ENCODE results near the gene LRRC7. TPM values are rescaled to one million over a fixed set of nuclear protein-coding genes. Genes with fewer than 3 reads are reported as not detected.

LRRC7 gene
- total RNA-seq, 4 donors from 2014 or later, result 0.12 to 0.32 TPM; not detected in 2

DNA sequence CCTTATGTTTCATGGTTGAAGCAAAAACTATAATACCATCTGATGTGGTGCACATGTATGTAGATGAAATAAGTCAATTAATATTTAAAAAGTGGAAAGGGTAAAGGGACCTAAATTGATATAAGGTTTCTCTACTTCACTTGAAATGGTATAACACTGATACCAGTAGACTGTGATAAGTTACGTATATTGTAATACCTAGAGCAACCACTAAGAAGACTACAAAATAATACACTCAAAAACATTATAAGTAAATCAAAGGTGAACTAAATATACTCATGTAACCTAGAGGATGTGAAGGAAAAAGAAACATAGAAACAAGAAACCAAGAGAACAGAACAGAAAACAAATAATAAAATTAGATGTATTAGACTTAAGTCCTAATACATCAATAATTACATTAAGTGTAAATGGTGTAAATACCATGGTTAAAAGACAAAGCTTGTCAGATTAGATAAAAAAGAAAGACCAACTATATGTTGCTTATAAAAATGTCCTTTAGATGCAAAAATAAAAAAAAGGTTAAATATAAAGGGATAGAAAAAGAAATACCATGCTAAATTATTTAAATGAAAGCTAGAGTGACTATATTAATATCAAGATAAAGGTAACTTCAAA is 118.8 kb downstream of the LRRC7 start:
- TF ChIP-seq, protein P1, sequence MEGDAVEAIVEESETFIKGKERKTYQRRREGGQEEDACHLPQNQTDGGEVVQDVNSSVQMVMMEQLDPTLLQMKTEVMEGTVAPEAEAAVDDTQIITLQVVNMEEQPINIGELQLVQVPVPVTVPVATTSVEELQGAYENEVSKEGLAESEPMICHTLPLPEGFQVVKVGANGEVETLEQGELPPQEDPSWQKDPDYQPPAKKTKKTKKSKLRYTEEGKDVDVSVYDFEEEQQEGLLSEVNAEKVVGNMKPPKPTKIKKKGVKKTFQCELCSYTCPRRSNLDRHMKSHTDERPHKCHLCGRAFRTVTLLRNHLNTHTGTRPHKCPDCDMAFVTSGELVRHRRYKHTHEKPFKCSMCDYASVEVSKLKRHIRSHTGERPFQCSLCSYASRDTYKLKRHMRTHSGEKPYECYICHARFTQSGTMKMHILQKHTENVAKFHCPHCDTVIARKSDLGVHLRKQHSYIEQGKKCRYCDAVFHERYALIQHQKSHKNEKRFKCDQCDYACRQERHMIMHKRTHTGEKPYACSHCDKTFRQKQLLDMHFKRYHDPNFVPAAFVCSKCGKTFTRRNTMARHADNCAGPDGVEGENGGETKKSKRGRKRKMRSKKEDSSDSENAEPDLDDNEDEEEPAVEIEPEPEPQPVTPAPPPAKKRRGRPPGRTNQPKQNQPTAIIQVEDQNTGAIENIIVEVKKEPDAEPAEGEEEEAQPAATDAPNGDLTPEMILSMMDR (IDR thresholded peaks at IDR 0.05), result no peak
- no peak for ATAC-seq (ENCODE audit: low FRiP score)
- DNase-seq (ENCODE audit: low spot score), result no peak

- no peak for DNase-seq (ENCODE audit: low spot score)
- ATAC-seq (ENCODE audit: low FRiP score), result no peak
- TF ChIP-seq, protein P1 (IDR thresholded peaks at IDR 0.05), result no peak
Observed at GRCh38 chr1:69688193-69688592, 120.5 kb downstream of the LRRC7 start.

DNA sequence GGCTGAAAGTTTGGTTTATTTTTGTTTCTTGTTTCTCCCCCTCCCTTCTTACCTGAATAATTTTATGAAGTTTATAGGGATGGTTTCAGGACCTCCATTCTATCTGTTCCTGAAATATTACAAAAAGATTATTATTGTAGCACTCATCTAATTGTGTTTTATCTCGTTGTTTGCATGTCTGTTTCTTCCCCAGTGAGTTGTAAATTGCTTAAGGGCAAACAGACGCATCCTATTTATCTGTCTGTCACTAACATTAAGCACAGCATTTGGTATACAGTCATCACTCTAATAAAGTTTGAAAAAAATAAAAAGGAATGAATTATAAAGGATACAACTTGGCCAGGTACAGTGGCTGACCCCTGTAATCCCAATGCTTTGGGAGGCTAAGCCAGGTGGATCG is 123.5 kb downstream of the LRRC7 start:
- DNase-seq (ENCODE audit: low spot score) (no peak), ATAC-seq (ENCODE audit: low FRiP score) (no peak)
- TF ChIP-seq, protein P1 (IDR thresholded peaks at IDR 0.05), result no peak

DNA sequence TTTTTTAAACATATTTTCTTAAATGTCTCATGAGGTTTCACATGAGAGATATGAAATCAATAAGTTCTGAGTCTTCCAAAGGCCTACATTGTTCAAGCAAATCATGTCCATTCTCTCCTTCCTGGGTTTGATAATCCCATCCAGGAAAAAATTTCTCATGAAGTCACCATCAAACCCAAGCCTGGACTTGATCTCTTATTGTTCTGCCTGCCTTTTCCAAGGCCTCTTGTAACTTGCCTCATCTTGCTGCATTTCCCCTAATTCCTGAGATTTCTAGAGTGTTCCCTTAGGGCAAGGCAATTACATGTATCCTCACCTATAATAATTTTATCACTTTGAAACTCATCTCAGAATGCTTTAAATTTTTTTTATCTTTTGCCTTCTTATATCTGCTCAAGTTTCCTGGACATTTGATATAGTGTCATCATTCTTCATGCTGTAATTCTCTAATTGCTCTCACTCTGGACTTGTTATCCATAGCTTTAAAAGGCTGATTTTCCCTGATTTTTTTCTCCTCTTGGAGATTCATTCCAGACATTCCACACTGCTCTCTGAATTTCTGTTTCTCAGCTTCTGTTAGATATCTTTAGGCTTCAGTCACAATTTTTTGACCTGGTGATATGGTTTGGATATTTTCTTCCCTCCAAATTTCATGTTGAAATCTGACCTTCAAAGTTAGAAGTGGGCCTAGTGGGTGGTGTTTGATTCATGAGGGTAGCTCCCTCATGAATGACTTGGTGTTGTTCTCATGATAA is 126.4 kb downstream of the LRRC7 start:
- TF ChIP-seq, protein P1 (IDR thresholded peaks at IDR 0.05), result no peak
- ATAC-seq (ENCODE audit: low FRiP score) (no peak), DNase-seq (ENCODE audit: low spot score) (no peak)

GRCh38 chr1:69697340-69697739 is 129.6 kb downstream of the LRRC7 start:
- TF ChIP-seq, protein P1 (IDR thresholded peaks at IDR 0.05), result no peak
- DNase-seq (ENCODE audit: low spot score) (no peak), ATAC-seq (ENCODE audit: low FRiP score) (no peak)

DNA sequence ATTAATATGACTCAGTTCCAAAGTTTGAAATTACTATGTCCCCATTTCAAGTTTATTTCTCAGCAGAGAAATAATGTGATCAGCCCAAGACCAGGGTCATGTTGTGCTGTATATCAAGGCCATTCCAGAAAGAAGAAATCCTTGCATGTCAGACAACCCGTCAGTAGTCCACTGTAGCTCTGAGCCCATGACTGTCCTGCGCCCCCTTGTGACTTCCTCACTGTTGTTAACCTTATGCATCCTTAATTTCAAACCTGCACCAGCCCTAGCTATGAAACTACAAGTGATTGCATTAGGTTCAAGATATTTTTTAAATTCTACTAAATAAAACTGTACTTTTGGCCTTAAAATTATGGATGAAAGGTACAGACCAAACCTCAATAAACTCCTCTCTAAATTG is 133.0 kb downstream of the LRRC7 start:
- TF ChIP-seq, protein P1 (IDR thresholded peaks at IDR 0.05), result no peak
- DNase-seq (ENCODE audit: low spot score) (no peak), ATAC-seq (ENCODE audit: low FRiP score) (no peak)

GRCh38 chr1:69702085-69702484 is 134.4 kb downstream of the LRRC7 start:
- no peak for ATAC-seq (ENCODE audit: low FRiP score)
- DNase-seq (ENCODE audit: low spot score), result no peak
- TF ChIP-seq, protein P1 (IDR thresholded peaks at IDR 0.05), result no peak

Data from omental fat pad (tissue), 4 donors.